Hepatocyte (in vitro differentiated cells): ENCODE data around the gene MSX1.

Source experiments
- EZH2 ChIP-seq: fragments of 200-600 bp; sonication (generic); IDR thresholded peaks from 2 replicates; pipeline ENCODE4 v1.6.1; 2016; ENCODE audit warnings: antibody characterized with exemption, mild to moderate bottlenecking, borderline replicate concordance
- EZH2phosphoT487 ChIP-seq: fragments of 200-600 bp; sonication (generic); IDR thresholded peaks from one replicate; pipeline ENCODE4 v1.6.1; 2018; ENCODE audit warnings: antibody characterized with exemption, mild to moderate bottlenecking, low read depth, moderate library complexity; ENCODE audit not compliant: unreplicated experiment, severe bottlenecking
- TF ChIP-seq, protein P1 (sequence below): fragments of 200-600 bp; sonication (generic); IDR thresholded peaks from 2 replicates; pipeline ENCODE4 v1.5.1; 2016; ENCODE audit warnings: antibody characterized with exemption, mild to moderate bottlenecking; ENCODE audit not compliant: poor library complexity

DNA sequence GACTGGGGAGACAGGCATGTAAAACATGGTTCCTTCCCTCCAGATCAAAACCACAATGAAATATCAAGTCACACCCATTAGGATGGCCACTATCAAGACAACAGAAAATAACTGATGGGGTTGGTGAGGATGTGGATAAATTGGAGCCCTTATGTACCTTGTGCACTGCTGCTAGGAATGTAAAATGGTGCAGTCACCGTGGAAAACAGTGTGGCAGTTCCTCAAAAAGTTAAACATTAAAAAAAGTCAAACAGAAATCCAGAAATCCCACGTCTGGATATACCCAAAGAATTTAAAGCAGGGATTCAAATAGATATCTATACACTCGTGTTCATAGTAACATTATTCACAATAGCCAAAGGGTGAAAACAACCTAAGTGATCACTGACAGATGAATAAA, 35.2 kb upstream of the MSX1 start:
- TF ChIP-seq, protein P1, sequence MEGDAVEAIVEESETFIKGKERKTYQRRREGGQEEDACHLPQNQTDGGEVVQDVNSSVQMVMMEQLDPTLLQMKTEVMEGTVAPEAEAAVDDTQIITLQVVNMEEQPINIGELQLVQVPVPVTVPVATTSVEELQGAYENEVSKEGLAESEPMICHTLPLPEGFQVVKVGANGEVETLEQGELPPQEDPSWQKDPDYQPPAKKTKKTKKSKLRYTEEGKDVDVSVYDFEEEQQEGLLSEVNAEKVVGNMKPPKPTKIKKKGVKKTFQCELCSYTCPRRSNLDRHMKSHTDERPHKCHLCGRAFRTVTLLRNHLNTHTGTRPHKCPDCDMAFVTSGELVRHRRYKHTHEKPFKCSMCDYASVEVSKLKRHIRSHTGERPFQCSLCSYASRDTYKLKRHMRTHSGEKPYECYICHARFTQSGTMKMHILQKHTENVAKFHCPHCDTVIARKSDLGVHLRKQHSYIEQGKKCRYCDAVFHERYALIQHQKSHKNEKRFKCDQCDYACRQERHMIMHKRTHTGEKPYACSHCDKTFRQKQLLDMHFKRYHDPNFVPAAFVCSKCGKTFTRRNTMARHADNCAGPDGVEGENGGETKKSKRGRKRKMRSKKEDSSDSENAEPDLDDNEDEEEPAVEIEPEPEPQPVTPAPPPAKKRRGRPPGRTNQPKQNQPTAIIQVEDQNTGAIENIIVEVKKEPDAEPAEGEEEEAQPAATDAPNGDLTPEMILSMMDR: no peak
- no peak for TF ChIP-seq EZH2
- TF ChIP-seq EZH2phosphoT487: no peak
